ENCODE measurements around the gene CDPF1.

- TF ChIP-seq POLR2A (IDR thresholded peaks at IDR 0.05; ENCODE audit: low read depth, low read length) = no peak
- TF ChIP-seq TAF1 (IDR thresholded peaks at IDR 0.05; ENCODE audit: borderline replicate concordance, low read depth, low read length) = no peak
Observed at GRCh38 chr22:46201059-46201757, 48.9 kb downstream of the CDPF1 start.
